ENCODE data around the gene MYH11.

MYH11 gene

GRCh38 chr16:15778204-15778743, 78.6 kb downstream of the MYH11 start:
- no peak for DNase-seq (ENCODE audit: extremely low spot score)
- TF ChIP-seq ZNF384 (IDR thresholded peaks at IDR 0.05) = no peak
- TF ChIP-seq BHLHE40 (IDR thresholded peaks at IDR 0.05; ENCODE audit: borderline replicate concordance) = no peak
- TF ChIP-seq NFRKB (IDR thresholded peaks at IDR 0.05) = no peak
- no peak for TF ChIP-seq FOXK2 (IDR thresholded peaks at IDR 0.05)
- no peak for TF ChIP-seq HDGF (IDR thresholded peaks at IDR 0.05; ENCODE audit: borderline replicate concordance)
- TF ChIP-seq ARNT (IDR thresholded peaks at IDR 0.05) = no peak
- TF ChIP-seq, protein P1, sequence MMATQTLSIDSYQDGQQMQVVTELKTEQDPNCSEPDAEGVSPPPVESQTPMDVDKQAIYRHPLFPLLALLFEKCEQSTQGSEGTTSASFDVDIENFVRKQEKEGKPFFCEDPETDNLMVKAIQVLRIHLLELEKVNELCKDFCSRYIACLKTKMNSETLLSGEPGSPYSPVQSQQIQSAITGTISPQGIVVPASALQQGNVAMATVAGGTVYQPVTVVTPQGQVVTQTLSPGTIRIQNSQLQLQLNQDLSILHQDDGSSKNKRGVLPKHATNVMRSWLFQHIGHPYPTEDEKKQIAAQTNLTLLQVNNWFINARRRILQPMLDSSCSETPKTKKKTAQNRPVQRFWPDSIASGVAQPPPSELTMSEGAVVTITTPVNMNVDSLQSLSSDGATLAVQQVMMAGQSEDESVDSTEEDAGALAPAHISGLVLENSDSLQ (IDR thresholded peaks at IDR 0.05) = no peak
- no peak for TF ChIP-seq SUZ12 (IDR thresholded peaks at IDR 0.05)
- TF ChIP-seq L3MBTL2 (conservative IDR thresholded peaks at IDR 0.05) = no peak
- TF ChIP-seq ELF4 (IDR thresholded peaks at IDR 0.05) = no peak
- TF ChIP-seq SP1 (IDR thresholded peaks at IDR 0.05) = no peak
- TF ChIP-seq LEF1 (IDR thresholded peaks at IDR 0.05; ENCODE audit: borderline replicate concordance) = no peak
- TF ChIP-seq FOXA1 (IDR thresholded peaks at IDR 0.05) = no peak
- no peak for TF ChIP-seq TARDBP (IDR thresholded peaks at IDR 0.05)
- TF ChIP-seq FOXM1 (IDR thresholded peaks at IDR 0.05; ENCODE audit: borderline replicate concordance) = no peak
- ChIA-PET CTCF (interaction anchor here (0.6 to 2.4 kb wide), 7 partner anchors 9 to 349 kb away, joined by 3 to 19 read pairs (median 5); no protein-coding TSS in a partner anchor), POLR2A (interaction anchor here (1.1 kb wide), 1 partner anchor 110 kb away, joined by 4 read pairs; the partner anchor contains the start of gene CEP20)

- peak; percentile 62 for DNase-seq (ENCODE audit: extremely low spot score)
- ChIA-PET POLR2A (interaction anchor here (1.1 kb wide), 1 partner anchor 111 kb away, joined by 4 read pairs; the partner anchor contains the start of gene CEP20), CTCF (interaction anchor here (0.6 to 2.4 kb wide), 9 partner anchors 10 to 350 kb away, joined by 3 to 19 read pairs (median 4); no protein-coding TSS in a partner anchor)
- TF ChIP-seq FOXK2 (IDR thresholded peaks at IDR 0.05) = no peak
- peak; percentile 31; the same call in 1 of the 2 replicates for TF ChIP-seq L3MBTL2 (conservative IDR thresholded peaks at IDR 0.05)
- TF ChIP-seq, protein P1 (IDR thresholded peaks at IDR 0.05) = no peak
- no peak for TF ChIP-seq HDGF (IDR thresholded peaks at IDR 0.05; ENCODE audit: borderline replicate concordance)
Measured at GRCh38 chr16:15777533-15778203, 79.2 kb downstream of the MYH11 start.

DNA sequence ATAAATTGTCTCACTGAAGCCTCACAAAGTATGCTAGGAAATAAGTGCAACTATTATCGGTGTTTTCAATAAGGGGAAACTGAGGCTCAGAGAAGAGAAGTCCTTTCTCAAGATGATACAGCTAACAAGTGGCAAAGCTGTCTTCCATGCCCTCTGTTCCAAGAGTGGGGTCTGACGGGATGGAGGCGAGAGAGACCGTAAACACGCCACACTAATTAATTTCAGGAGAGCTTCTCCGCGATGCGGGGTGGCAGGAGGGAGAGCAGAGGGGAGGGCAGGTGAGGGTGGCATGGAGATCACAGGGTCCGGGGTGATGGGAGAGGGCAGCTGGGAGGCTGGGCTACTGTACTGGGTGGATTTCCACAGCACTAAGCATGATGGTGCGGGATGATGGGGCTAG, 80.3 kb downstream of the MYH11 start:
- POLR2A ChIA-PET = no interaction called here
- TF ChIP-seq LEF1 (IDR thresholded peaks at IDR 0.05; ENCODE audit: borderline replicate concordance) (no peak), BHLHE40 (IDR thresholded peaks at IDR 0.05; ENCODE audit: borderline replicate concordance) (no peak), FOXA1 (IDR thresholded peaks at IDR 0.05) (no peak), FOXK2 (IDR thresholded peaks at IDR 0.05) (no peak), FOXM1 (IDR thresholded peaks at IDR 0.05; ENCODE audit: borderline replicate concordance) (no peak), ELF4 (IDR thresholded peaks at IDR 0.05) (no peak), HDGF (IDR thresholded peaks at IDR 0.05; ENCODE audit: borderline replicate concordance) (no peak), CTBP1 (IDR thresholded peaks at IDR 0.05; ENCODE audit: borderline replicate concordance) (no peak)
- TF ChIP-seq, protein P1 (IDR thresholded peaks at IDR 0.05) = no peak
- CTCF ChIA-PET = interaction anchor here (1.6 to 2.4 kb wide), 2 partner anchors 45 to 351 kb away, joined by 4 to 19 read pairs; no protein-coding TSS in a partner anchor

GRCh38 chr16:15775663-15776304, 81.0 kb downstream of the MYH11 start:
- CTCF ChIA-PET = interaction anchor here (0.6 to 2.4 kb wide), 2 partner anchors 17 to 46 kb away, joined by 3 to 19 read pairs; no protein-coding TSS in a partner anchor
- POLR2A ChIA-PET = no interaction called here

More for the DNA sequence above, 80.3 kb downstream of the MYH11 start:
- no peak for DNase-seq (ENCODE audit: extremely low spot score)

GRCh38 chr16:15775209-15775608, 81.6 kb downstream of the MYH11 start:
- ChIA-PET POLR2A (no interaction called here), CTCF (no interaction called here)
- TF ChIP-seq TARDBP (IDR thresholded peaks at IDR 0.05) (no peak), HDGF (IDR thresholded peaks at IDR 0.05; ENCODE audit: borderline replicate concordance) (no peak), CTBP1 (IDR thresholded peaks at IDR 0.05; ENCODE audit: borderline replicate concordance) (no peak)
- TF ChIP-seq, protein P1 (IDR thresholded peaks at IDR 0.05) = 0 out of 2 replicates have a peak, but pooled peaks have one; percentile 15
- peak; percentile 22 for DNase-seq (ENCODE audit: extremely low spot score)

More at GRCh38 chr16:15775663-15776304, 81.0 kb downstream of the MYH11 start:
- TF ChIP-seq SP1 (IDR thresholded peaks at IDR 0.05) = no peak
- no peak for TF ChIP-seq FOXM1 (IDR thresholded peaks at IDR 0.05; ENCODE audit: borderline replicate concordance)
- TF ChIP-seq ARNT (IDR thresholded peaks at IDR 0.05) = no peak
- TF ChIP-seq, protein P1 (IDR thresholded peaks at IDR 0.05) = no peak
- no peak for TF ChIP-seq FOXA1 (IDR thresholded peaks at IDR 0.05)
- no peak for TF ChIP-seq ZNF384 (IDR thresholded peaks at IDR 0.05)
- no peak for TF ChIP-seq NFRKB (IDR thresholded peaks at IDR 0.05)
- TF ChIP-seq L3MBTL2 (conservative IDR thresholded peaks at IDR 0.05) = no peak
- TF ChIP-seq ELF4 (IDR thresholded peaks at IDR 0.05) = no peak
- DNase-seq (ENCODE audit: extremely low spot score) = no peak

All from HEK293T (cell line).